GM15510 (cell line): ENCODE data around the gene NEU4.

ENCODE experiments used
- POLR2A ChIP-seq: IDR thresholded peaks from 3 replicates; pipeline ENCODE4 v1.6.1; 2011; ENCODE audit warnings: borderline replicate concordance; ENCODE audit not compliant: insufficient read length; ENCODE audit errors: extremely low read depth

Gene NEU4

DNA sequence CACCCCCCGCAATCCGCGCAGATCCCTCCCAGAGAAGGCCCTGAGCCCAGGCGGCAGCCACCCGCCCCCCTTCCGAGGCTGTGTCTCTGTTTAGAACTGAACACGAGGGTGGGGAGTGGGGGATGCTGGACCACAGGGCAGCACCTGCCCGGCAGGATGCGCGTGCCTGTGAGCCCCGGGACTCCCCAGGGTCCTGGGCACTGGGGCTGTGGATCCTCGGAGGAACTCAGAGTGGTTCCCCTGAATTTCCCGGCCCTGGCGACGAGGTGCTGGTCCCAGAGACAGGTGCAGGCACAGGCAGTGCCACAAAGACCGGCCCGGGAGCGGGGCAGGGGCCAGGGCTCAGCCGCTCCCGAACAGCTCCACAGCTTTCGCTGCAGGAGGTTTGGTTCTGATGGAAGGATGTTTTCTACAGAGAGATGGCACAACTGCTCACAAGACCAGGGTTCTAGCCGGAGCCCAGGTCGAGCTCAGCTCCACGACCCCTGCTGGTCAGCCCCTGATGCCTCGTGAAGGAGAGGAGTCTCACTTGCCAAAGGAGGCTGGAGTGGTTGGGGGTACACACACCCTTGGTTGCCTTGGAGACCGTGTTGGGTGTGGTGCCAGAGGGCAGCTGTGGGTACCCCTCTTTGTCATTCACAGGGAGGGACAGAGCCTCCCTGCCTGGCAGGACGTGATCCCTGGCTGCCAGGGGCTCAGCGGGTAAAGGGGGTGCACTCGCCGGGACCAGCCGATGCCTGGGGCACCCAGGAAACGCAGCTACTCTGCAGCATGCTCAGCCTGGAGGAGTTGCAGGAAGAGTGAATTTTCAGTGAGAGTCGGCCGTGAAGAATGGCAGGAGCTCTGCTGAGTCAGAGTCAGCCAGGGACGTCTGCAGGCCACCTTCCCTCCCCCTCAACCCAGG is 4.4 kb upstream of the NEU4 start:
- TF ChIP-seq POLR2A = no peak

GRCh38 chr2:241808051-241808720 is 807 bp upstream of the NEU4 start:
- TF ChIP-seq POLR2A = no peak

- no peak for TF ChIP-seq POLR2A
These were observed 652 bp downstream of the NEU4 start for GRCh38 chr2:241809383-241810306.

- TF ChIP-seq POLR2A = no peak
These were observed 1.6 kb downstream of the NEU4 start for GRCh38 chr2:241810307-241811200.

- no peak for TF ChIP-seq POLR2A
These were observed 2.4 kb downstream of the NEU4 start for GRCh38 chr2:241811201-241811951.

GRCh38 chr2:241811952-241812729 is 3.1 kb downstream of the NEU4 start:
- TF ChIP-seq POLR2A = no peak

DNA sequence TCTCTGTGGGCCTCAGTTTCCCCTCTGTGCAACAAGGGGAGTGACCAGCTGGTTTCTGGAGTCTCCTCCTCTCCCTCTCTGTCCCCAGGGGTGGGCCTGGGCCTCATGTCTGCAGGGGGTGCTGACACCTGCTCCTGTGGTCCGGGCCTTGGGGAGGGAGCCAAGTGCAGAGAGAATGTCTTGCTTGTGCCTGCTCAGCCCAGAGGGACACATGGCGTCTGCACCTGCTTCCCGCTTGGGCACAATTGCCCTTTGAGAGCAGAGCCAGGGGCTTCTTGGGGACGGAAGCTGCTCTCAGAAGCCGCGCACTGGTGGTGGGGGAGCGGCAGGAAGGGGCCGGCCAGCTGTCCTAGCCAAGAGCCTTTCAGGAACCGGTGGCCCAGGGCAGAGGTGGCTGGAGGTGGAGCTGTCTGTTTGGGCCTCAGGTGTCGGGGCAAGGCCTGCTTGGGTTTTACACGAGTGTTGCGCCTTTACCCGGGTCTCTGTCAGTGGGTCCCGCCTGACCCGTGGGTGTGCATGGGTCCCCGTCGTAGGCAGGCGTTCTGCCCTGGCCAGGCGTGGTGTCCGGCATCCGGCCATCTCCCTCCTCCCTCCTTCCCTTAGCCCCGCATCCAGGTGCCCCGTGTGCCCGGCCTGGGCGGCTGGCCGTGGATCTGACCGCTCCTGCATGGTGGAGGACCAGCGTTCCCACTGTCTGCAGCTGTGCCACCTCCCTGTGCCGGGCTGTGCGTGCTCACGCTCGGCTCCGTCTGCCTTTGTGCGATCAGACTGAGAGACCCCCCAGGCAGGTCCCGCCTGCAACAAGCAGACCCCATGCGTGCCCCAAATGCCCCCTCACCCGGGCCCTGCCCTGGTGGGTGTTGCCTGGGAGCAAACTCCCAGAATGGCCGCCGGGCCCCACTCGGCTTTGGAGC is 4.0 kb downstream of the NEU4 start:
- TF ChIP-seq POLR2A = no peak

GRCh38 chr2:241813644-241814392 is 4.8 kb downstream of the NEU4 start:
- TF ChIP-seq POLR2A = no peak

DNA sequence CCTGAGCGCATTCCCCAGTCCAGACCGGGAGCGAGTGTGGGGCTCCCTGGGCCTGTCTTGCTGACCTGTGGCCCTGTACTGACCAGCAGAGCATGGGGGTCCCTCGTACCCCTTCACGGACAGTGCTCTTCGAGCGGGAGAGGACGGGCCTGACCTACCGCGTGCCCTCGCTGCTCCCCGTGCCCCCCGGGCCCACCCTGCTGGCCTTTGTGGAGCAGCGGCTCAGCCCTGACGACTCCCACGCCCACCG is 5.3 kb downstream of the NEU4 start:
- no peak for TF ChIP-seq POLR2A

DNA sequence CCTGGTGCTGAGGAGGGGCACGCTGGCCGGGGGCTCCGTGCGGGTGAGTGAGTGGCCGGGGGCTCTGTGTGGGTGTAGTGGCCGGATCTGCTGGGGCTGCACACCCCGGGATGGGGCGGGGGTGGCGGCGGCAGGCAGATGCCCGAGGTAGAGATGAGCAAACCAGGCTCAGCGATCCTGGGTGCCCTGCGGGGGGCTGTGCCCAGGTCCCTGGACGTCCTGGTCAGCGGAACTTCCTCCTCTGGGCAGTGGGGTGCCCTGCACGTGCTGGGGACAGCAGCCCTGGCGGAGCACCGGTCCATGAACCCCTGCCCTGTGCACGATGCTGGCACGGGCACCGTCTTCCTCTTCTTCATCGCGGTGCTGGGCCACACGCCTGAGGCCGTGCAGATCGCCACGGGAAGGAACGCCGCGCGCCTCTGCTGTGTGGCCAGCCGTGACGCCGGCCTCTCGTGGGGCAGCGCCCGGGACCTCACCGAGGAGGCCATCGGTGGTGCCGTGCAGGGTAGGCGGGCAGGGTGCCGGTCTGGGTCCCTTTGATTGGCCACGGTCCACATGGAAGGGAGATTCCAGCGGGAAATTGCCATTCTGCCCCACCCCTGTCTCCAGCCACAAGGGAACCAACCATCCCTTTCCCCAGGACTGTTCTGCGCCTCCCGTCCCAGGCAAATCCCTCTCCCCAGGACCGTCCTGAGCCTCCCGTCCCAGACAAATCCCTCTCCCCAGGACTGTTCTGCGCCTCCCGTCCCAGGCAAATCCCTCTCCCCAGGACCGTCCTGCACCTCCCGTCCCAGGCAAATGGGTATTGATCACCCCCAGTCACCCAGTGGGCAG is 5.9 kb downstream of the NEU4 start:
- no peak for TF ChIP-seq POLR2A
